Bone marrow (tissue), 2 donors: ENCODE data around the gene CCDC188.
A peak's percentile ranks its signal among the peaks of the same experiment; 100 is the strongest.

Experiments
- DNase-seq, 2 donors: peaks; one replicate each; lab custom pipeline; 2025; lab: John Stamatoyannopoulos, UW

CCDC188 gene

DNA sequence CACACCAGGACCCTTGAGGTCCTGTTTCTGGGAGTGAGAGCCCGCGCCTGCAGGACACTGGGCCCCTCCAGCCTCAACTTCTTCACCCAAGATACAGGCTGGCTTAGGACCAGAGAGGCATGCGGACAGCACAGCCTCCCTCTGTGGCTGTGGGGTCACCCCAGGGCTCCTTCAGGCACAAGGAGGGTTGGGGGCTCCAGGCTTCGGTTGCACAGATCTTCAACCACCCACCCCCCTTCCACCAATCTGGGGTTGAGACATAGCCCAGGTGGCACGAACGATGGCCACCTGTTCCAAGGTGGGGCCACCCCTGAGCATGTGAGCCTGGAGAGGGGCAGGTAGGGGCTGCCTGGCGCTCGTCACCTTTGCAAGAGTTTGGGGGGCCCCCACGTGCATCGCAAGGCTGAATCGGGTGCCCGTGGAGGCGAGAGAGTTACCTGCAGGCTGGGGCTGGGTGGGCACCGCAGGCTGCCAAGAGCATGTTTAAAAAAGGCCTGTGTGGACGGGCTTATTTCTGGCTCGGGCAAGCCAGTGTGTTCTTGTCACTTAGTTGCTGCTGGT, 18.1 kb downstream of the CCDC188 start:
- no peak for DNase-seq

DNA sequence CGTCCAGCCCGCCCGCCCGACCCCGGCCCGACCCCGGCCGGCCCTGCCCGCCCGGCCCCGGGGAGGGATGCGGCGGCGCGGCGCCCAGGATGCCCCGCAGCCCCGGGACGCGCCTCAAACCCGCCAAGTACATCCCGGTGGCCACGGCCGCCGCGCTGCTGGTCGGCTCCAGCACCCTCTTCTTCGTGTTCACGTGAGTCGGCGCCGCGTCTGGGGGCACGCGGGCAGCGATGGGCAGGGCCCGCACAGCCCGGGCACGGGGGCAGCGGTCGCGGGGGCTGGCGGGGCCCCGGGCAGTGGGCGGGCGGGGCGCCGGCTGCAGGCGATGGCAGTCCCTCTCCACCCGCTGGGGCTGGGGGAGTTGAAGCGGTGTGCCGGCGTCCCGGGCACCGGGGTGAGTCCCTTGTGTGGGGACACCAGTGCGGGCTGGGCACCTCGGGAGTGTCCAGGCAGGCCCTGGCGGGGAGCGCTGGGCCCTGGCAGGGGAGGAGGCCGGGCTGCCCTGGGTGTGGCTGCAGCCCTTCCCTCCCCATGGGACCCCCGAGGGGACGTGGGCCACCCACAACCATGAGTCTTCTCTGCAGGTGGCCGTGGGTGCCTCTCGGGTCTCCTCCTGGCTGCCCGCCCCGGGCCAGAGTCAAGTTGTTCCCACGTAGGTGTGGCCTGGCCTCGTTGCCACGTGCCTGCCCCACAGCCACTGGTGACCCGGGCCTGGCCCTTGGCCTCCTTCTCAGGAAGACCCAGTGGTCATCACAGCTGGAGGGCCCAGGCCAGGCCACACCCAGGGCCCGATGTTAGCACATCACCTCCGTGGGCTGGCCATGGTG, 18.8 kb downstream of the CCDC188 start:
- peak in 1 of 2 donors; percentile 12 for DNase-seq

DNA sequence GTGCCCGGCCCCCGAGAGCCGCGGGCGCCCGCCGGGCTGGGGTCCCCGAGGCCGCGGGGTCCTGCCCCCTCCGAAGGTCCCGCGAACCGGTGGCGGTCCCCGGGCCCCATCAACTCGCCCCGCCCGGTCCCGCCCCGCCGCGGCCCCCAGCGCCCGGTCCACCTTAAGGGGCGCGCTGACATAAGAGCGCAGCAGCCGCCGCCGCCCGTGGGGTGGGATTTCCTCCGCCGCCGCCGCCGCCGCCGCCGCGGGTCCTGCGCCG, 19.3 kb downstream of the CCDC188 start, which contains the start of gene ZDHHC8:
Gene ZDHHC8 (plus strand): TSS at position 208 of the 262 bp plus-strand sequence. CDS start 144 bp downstream, outside the sequence.
- DNase-seq = no peak

GRCh38 chr22:20130731-20131596, 19.9 kb downstream of the CCDC188 start:
- peak in 1 of 2 donors; percentile 23 for DNase-seq

GRCh38 chr22:20130319-20130718, 20.5 kb downstream of the CCDC188 start:
- DNase-seq = no peak

- DNase-seq = no peak
These were observed 21.2 kb downstream of the CCDC188 start for GRCh38 chr22:20129747-20130014.

DNA sequence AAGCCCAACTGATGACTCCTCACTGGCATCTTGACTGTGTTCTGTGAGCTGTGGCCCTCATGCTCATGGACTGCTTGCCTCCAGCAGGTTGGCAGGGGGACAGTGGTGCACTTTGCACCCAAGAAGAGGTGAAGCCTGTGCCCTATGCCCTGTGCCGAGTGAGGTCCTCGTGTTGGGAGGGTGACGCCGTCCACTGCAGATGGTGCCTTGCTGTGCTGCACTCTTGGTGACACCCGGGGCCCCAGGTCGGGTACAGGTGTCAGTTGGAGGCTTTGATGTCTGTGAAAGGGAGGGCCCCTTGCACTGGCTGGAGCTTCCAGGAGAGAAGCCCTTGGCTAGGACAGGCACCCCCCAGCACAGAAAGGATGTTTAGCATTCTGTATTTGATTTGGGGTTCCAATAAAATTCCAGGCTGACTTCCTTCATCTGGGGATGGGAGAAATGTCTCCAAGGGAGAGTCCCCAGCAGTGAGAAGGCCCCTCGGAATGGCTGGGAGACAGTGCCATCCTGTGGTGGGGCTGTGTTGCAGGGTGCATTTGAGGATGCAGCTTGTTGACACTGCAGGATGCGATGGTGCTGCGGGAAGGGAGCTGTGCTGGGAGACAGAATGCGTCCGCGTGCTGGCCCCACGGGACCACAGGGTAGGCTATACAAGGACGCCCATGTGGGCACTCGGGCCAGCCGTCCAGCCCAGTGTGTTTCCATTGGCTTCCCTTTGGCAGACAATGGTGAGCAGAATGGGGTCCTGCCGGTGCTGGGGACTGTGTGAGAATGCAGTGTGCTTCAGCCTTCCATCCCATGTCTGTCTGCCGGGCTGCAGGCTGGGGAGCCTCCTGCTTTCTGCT, 21.7 kb downstream of the CCDC188 start:
- no peak for DNase-seq

DNA sequence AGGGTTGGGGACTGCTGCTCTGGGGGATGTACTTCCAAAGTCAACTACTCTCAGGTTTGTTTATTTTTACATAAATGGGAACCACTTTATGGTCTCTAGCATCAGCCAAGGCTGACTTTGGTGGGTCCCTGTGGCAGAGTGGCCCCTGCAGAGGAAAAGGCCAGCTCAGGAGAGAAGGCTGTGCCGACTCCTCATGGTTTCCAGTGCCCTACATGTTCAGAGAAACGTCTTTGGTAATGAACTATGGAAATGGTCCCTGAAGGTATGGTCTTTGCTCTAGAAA, 22.3 kb downstream of the CCDC188 start:
- no peak for DNase-seq

GRCh38 chr22:20127869-20128618, 22.8 kb downstream of the CCDC188 start:
- no peak for DNase-seq

DNA sequence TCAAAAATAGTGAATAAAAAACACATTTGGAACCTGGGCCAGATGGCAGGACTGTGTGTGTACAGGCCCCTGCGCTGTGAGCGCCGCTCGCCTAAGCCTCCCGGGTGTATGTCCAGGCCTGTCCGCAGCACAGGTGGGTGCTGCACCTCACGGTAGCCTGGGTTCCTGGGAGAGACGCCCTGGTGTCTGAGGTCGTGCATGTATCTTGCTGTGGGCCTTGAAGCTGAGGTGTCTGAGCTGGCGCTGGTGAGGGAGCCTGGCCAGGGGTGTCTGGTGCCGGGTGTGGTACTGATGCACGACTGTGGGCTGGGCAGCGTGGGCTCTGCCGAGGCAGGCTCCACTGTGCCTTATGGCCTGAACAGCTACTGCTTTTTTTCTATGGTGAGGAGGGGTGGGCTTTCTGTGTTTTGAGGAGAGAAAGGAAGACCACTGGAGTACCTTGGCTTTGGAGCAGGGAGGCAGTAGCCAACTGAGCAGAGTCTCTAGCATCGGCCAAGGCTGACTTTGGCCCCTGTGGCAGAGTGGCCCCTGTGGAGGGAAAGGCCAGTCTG, 23.5 kb downstream of the CCDC188 start:
- no peak for DNase-seq

DNA sequence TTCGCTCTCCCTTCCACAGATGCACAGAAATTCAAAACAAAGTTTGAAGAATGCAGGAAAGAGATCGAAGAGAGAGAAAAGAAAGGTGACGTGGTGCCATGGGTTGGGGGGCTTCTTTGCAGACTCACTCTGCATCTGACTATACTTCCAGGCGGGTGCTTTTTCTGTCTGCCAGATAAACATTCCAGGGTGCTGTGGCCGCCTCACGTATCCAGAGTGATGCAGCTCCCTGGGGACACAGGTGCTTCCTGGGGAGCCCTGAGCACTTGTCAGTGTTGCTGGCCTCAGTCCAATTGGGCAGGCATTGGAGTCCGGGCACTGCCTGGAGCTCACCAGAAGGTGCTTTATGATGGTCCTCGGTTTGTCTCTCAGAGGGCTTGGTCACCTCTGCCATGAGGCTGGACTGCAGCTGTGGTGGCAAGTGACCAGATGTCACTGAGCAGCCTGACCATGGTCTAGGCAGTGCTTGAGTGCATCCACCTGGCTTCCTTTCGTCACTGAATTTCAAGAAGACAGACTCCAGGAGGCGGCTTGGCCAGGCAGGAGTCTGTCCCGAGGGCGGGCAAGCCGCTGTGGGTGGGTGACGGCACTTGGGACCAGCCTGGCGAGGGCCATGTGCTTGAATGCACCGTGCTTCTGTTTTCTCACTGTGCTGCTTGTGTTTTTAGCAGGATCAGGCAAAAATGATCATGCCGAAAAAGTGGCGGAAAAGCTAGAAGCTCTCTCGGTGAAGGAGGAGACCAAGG, 24.4 kb downstream of the CCDC188 start:
- DNase-seq = no peak

DNA sequence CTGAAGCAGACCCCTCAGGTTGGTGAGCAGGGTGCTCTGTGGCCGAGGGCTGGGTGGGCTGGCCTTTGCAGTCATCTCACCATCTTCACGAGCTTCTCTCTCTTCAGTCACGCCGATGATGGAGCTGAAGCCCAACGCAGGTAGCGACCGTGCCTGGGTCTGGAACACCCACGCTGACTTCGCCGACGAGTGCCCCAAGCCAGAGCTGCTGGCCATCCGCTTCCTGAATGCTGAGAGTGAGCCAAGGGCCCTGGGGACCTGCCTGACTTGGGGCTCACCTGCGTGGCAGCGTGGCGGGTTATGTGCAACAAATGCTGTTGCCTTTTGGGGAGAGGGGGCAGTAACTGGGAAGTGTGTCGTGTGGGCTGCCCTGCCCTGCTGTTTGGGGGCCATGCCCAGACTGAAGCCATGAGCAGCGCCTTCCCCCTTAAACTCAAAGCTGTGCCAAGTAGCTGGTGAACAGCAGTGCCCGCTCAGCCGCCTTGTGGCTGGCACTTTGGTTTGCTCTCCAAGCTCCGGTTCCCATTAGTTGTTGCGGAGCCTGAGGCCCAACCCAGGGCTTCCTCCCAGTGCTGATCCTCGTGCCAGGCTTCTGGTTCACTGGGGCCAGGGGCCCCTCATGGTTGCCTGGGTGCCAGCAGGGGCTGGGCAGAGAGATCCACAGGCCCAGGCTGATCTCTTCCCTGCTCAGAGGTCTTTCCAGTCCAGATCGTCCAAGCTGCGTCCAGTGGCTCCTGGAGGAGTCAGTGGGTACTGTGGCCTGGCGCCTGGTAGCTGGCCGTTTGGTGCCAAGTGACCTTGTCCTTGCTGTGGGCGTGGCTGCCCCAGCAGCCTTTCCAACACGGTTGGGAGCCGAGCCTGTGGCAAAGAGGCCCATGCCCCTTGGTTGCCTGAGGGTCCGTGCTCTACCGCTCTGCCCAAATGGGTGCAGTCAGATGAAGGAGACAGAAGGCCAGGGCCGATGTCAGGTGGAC, 25.4 kb downstream of the CCDC188 start:
- DNase-seq = no peak

- no peak for DNase-seq
These were observed 26.6 kb downstream of the CCDC188 start for GRCh38 chr22:20124083-20124787.

DNA sequence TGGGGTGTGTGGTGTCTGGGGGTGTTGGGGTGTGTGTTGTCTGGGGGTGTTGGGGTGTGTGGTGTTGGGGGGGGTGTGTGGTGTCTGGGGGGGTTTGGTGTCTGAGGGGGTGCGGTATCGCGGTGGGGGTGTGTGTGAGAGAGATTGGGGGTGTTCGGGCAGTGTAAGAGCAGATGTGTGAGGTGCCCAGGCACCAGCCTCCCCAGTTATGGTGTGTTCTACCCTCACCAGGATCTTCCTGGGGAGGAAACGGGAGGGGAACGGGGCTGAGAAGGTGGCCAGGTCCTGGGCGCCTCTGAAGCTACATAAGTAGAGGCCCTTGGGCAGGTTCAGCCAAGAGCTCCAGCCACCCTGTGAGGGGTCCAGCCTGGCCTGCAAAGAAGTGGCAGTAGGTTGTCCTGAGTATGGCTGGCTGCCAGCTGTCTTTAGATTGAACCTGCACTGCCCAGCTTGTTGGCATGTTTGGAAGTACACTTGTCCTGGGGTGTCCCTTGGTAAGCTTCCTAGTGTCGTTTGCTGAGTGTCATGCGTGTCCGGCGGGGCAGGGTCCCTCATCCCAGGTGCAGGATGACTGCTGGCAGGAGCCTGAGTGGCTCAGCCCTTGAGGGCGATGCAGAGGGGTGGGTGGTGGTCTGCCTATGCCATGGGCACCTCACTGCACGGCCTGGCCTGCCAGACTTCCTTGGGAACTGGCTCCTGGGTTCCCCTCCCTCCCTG, 27.3 kb downstream of the CCDC188 start:
- DNase-seq = no peak

GRCh38 chr22:20121856-20122415, 28.9 kb downstream of the CCDC188 start:
- no peak for DNase-seq

DNA sequence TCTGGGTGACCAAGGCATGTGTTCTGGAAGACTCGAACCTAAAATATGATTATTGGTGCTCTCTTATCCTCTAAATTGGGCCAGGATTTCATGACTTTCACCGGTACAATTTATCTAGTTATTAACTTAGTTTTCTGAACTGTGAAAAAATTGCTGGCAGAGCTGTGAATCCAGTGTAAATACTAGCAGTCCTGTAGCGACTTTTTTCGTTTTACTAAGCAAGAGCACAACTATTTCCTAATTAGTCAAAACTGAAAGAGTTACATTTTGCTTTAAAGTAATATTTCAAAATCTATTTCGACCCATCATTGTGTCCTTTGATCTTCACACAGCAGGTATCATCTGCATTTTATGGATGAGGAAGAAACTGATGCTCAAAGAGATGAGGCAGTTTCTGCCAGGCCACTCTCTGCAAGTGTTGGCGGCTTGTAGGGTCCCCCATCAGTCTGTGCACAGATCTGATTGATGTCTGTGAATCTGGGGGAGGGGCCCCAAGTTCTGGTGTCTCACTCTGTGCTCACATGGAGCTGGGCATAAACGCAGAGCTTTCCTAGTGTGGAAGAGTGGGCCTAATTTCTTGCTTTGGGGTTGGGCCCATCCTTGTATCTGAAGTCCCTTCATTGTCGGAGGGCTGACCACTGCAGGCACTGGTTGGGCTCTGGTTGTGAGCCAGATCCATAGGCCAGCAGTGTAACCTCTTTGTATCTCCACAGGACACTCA, 32.4 kb downstream of the CCDC188 start:
- DNase-seq = no peak

- no peak for DNase-seq
These were observed 33.1 kb downstream of the CCDC188 start for GRCh38 chr22:20117633-20118299.
